Measurements from ENCODE around the gene SLC44A4. TPM values are rescaled to one million over a fixed set of nuclear protein-coding genes. Genes with fewer than 3 reads are reported as not detected.
A peak's percentile ranks its signal among the peaks of the same experiment; 100 is the strongest.

SLC44A4 gene
- total and polyA plus RNA-seq, 9 of the 15 experiments (the other 6 are each of a cell fraction or from before 2014, with no cell fraction given), result 7.9 to 18.6 (median 11.2) TPM

GRCh38 chr6:31815025-31815838, 63.6 kb downstream of the SLC44A4 start, which contains the start of the genes HSPA1A and HSPA1L (continued):
- TF ChIP-seq SIN3A (IDR thresholded peaks at IDR 0.05; ENCODE audit: borderline replicate concordance in 2 of 2, control insufficient read depth in 1 of 2, low read depth in 2 of 2, low read length in 2 of 2), result peak; percentile 85 to 96
- no peak for TF ChIP-seq ZNF282 (CRISPR knock-in tag; IDR thresholded peaks at IDR 0.05)
- peak; percentile 99 for TF ChIP-seq POLR2AphosphoS5 (IDR thresholded peaks at IDR 0.05; ENCODE audit: control insufficient read depth, insufficient read depth, low read depth, low read length)
- TF ChIP-seq, protein P1, sequence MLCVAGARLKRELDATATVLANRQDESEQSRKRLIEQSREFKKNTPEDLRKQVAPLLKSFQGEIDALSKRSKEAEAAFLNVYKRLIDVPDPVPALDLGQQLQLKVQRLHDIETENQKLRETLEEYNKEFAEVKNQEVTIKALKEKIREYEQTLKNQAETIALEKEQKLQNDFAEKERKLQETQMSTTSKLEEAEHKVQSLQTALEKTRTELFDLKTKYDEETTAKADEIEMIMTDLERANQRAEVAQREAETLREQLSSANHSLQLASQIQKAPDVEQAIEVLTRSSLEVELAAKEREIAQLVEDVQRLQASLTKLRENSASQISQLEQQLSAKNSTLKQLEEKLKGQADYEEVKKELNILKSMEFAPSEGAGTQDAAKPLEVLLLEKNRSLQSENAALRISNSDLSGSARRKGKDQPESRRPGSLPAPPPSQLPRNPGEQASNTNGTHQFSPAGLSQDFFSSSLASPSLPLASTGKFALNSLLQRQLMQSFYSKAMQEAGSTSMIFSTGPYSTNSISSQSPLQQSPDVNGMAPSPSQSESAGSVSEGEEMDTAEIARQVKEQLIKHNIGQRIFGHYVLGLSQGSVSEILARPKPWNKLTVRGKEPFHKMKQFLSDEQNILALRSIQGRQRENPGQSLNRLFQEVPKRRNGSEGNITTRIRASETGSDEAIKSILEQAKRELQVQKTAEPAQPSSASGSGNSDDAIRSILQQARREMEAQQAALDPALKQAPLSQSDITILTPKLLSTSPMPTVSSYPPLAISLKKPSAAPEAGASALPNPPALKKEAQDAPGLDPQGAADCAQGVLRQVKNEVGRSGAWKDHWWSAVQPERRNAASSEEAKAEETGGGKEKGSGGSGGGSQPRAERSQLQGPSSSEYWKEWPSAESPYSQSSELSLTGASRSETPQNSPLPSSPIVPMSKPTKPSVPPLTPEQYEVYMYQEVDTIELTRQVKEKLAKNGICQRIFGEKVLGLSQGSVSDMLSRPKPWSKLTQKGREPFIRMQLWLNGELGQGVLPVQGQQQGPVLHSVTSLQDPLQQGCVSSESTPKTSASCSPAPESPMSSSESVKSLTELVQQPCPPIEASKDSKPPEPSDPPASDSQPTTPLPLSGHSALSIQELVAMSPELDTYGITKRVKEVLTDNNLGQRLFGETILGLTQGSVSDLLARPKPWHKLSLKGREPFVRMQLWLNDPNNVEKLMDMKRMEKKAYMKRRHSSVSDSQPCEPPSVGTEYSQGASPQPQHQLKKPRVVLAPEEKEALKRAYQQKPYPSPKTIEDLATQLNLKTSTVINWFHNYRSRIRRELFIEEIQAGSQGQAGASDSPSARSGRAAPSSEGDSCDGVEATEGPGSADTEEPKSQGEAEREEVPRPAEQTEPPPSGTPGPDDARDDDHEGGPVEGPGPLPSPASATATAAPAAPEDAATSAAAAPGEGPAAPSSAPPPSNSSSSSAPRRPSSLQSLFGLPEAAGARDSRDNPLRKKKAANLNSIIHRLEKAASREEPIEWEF (CRISPR knock-in tag; IDR thresholded peaks at IDR 0.05), result no peak
- no peak for TF ChIP-seq SMAD2 (IDR thresholded peaks at IDR 0.05; ENCODE audit: low read depth, low read length)
- TF ChIP-seq SMAD3 (CRISPR knock-in tag; conservative IDR thresholded peaks at IDR 0.05), result peak; percentile 81; the same call in 1 of the 2 replicates
- 0 out of 2 replicates have a peak, but pooled peaks have one; percentile 39 for TF ChIP-seq FOSL1 (tag; conservative IDR thresholded peaks at IDR 0.05)
- TF ChIP-seq MEF2A (IDR thresholded peaks at IDR 0.05; ENCODE audit: control insufficient read depth, low read depth, low read length), result 0 out of 2 replicates have a peak, but pooled peaks have one; percentile 38
- TF ChIP-seq ZNF232 (CRISPR knock-in tag; IDR thresholded peaks at IDR 0.05), result peak; percentile 74; the same call in 1 of the 2 replicates
- TF ChIP-seq POLR3G (IDR thresholded peaks at IDR 0.05; ENCODE audit: extremely low read depth, insufficient read length, insufficient replicate concordance), result no peak
- TF ChIP-seq, protein P2, sequence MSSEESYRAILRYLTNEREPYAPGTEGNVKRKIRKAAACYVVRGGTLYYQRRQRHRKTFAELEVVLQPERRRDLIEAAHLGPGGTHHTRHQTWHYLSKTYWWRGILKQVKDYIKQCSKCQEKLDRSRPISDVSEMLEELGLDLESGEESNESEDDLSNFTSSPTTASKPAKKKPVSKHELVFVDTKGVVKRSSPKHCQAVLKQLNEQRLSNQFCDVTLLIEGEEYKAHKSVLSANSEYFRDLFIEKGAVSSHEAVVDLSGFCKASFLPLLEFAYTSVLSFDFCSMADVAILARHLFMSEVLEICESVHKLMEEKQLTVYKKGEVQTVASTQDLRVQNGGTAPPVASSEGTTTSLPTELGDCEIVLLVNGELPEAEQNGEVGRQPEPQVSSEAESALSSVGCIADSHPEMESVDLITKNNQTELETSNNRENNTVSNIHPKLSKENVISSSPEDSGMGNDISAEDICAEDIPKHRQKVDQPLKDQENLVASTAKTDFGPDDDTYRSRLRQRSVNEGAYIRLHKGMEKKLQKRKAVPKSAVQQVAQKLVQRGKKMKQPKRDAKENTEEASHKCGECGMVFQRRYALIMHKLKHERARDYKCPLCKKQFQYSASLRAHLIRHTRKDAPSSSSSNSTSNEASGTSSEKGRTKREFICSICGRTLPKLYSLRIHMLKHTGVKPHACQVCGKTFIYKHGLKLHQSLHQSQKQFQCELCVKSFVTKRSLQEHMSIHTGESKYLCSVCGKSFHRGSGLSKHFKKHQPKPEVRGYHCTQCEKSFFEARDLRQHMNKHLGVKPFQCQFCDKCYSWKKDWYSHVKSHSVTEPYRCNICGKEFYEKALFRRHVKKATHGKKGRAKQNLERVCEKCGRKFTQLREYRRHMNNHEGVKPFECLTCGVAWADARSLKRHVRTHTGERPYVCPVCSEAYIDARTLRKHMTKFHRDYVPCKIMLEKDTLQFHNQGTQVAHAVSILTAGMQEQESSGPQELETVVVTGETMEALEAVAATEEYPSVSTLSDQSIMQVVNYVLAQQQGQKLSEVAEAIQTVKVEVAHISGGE (CRISPR knock-in tag; IDR thresholded peaks at IDR 0.05), result peak in 1 of 3 experiments; percentile 79; a peak in 2 of 6 replicates
- TF ChIP-seq CBX3 (IDR thresholded peaks at IDR 0.05; ENCODE audit: borderline replicate concordance in 1 of 2, low read length in 2 of 2), result peak in 1 of 2 experiments; percentile 12; a peak in 1 of 3 replicates
- TF ChIP-seq SMARCE1 (IDR thresholded peaks at IDR 0.05), result peak; percentile 46; the same call in 1 of the 2 replicates
- TF ChIP-seq, protein P3, sequence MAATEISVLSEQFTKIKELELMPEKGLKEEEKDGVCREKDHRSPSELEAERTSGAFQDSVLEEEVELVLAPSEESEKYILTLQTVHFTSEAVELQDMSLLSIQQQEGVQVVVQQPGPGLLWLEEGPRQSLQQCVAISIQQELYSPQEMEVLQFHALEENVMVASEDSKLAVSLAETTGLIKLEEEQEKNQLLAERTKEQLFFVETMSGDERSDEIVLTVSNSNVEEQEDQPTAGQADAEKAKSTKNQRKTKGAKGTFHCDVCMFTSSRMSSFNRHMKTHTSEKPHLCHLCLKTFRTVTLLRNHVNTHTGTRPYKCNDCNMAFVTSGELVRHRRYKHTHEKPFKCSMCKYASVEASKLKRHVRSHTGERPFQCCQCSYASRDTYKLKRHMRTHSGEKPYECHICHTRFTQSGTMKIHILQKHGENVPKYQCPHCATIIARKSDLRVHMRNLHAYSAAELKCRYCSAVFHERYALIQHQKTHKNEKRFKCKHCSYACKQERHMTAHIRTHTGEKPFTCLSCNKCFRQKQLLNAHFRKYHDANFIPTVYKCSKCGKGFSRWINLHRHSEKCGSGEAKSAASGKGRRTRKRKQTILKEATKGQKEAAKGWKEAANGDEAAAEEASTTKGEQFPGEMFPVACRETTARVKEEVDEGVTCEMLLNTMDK (IDR thresholded peaks at IDR 0.05; ENCODE audit: borderline replicate concordance, insufficient read depth, low read depth, low read length, poor library complexity, severe bottlenecking), result no peak
